ENCODE data around the gene LRRC34. TPM values are rescaled to one million over a fixed set of nuclear protein-coding genes. Genes with fewer than 3 reads are reported as not detected.

The LRRC34 gene
- total and polyA plus RNA-seq, 10 of the 15 experiments (the other 5 are each of a cell fraction or from before 2014, with no cell fraction given) = 0.24 to 3.7 (median 1.7) TPM

DNA sequence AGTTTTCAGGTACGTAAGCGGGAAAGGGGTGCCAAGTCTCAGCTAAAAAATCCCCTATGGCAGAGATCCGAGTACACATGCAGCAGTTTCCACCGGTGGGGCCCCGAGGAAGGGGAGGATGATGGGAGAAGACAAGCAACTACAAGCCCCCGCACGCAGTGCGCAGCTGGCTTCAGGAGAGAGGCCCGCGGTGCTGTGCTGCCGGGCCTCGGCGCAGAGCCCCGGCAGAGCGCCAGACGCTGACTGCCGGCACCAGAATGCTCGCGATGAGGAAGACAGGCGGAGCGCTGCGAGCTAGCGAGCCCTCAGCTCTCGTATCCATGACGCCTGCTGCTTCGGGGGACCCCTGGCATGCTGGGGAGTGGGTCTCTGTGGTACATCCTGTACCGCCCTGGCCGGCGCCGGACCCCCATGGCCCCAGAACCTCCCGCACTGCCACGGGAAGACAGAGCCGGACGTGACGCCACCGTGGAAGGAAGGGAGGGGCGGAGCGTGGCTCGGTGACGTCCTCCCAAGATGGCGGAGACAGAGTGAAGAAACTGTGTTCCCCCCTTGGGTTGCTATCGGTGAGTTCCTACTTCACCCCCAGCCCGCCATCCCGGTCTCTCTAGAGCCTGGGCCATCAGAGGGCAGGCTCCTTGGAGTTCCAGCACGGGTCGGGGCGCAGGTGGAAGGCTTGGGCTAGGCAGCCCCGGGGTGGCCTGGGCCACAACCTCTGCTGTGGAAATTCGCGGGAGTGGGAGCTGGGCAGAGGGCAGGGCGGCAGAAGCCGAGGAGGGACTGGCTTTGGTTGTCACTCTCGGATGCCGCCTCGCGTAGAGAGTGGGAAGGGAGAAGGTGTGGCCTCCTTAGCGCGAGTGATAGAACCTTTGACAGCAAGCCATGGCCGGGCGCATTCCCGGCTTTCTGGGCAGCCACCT, 39.5 kb downstream of the LRRC34 start, which contains the start of gene MYNN (continued):
- no peak for TF ChIP-seq YBX1 (IDR thresholded peaks at IDR 0.05)
- TF ChIP-seq ESRRA (IDR thresholded peaks at IDR 0.05; ENCODE audit: low read length) = 0 out of 2 replicates have a peak, but pooled peaks have one; percentile 7
- peak; percentile 21 to 39; a peak in 2 of 4 replicates for TF ChIP-seq BHLHE40 (IDR thresholded peaks at IDR 0.05; ENCODE audit: borderline replicate concordance in 1 of 2, low read depth in 2 of 2, low read length in 1 of 2)
- peak; percentile 99 for TF ChIP-seq POLR2A (IDR thresholded peaks at IDR 0.05; ENCODE audit: low read depth, low read length)
- TF ChIP-seq, protein P1, sequence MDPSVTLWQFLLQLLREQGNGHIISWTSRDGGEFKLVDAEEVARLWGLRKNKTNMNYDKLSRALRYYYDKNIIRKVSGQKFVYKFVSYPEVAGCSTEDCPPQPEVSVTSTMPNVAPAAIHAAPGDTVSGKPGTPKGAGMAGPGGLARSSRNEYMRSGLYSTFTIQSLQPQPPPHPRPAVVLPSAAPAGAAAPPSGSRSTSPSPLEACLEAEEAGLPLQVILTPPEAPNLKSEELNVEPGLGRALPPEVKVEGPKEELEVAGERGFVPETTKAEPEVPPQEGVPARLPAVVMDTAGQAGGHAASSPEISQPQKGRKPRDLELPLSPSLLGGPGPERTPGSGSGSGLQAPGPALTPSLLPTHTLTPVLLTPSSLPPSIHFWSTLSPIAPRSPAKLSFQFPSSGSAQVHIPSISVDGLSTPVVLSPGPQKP (IDR thresholded peaks at IDR 0.05; ENCODE audit: low read depth, low read length) = peak; percentile 27; the same call in 1 of the 2 replicates
- peak; percentile 84 for TF ChIP-seq BACH1 (IDR thresholded peaks at IDR 0.05; ENCODE audit: borderline replicate concordance)
- TF ChIP-seq CHD2 (IDR thresholded peaks at IDR 0.05; ENCODE audit: borderline replicate concordance, low read depth, low read length) = peak; percentile 73
- no peak for TF ChIP-seq RELA (IDR thresholded peaks at IDR 0.05; ENCODE audit: borderline replicate concordance, partially characterized antibody)
- peak; percentile 55; the same call in 1 of the 2 replicates for TF ChIP-seq TCF3 (IDR thresholded peaks at IDR 0.05; ENCODE audit: borderline replicate concordance, insufficient read depth, low read depth, low read length)
- no peak for TF ChIP-seq SMC3 (IDR thresholded peaks at IDR 0.05; ENCODE audit: borderline replicate concordance, low read length)
- peak; percentile 82; the same call in 1 of the 2 replicates for TF ChIP-seq ZBTB40 (IDR thresholded peaks at IDR 0.05; ENCODE audit: borderline replicate concordance)
- TF ChIP-seq RBBP5 (conservative IDR thresholded peaks at IDR 0.05) = 0 out of 2 replicates have a peak, but pooled peaks have one; percentile 31
- TF ChIP-seq NR2F1 (conservative IDR thresholded peaks at IDR 0.05) = 0 out of 2 replicates have a peak, but pooled peaks have one; percentile 33
- no peak for TF ChIP-seq MEF2B (IDR thresholded peaks at IDR 0.05; ENCODE audit: partially characterized antibody, poor library complexity, severe bottlenecking)
- TF ChIP-seq FOXM1 (IDR thresholded peaks at IDR 0.05; ENCODE audit: low read depth, low read length) = no peak
- TF ChIP-seq IKZF1 (conservative IDR thresholded peaks at IDR 0.05) = peak; percentile 69
- TF ChIP-seq ZBTB33 (IDR thresholded peaks at IDR 0.05) = no peak
- TF ChIP-seq RFX5 (IDR thresholded peaks at IDR 0.05; ENCODE audit: low read depth, low read length) = no peak; the same call in 1 of the 2 replicates
